Activated CD8-positive, alpha-beta memory T cell treated with anti-CD3 and anti-CD28 coated beads, Interleukin-2, amount 50 U/mL, for 1 hour (primary cell): ENCODE measurements around the gene DSTYK.
"Not testable (repeated sequence)": the region's sequence is repeated elsewhere in the genome, so short reads cannot be mapped to it uniquely, and the experiment has no call there.

Source experiments
- DNase-seq: peaks from one replicate; pipeline ENCODE4 v3.0.0-alpha.2; 2020; ENCODE audit errors: extremely low read depth

The DSTYK gene

GRCh38 chr1:205179842-205180241 is 31.7 kb downstream of the DSTYK start:
- DNase-seq: no peak

GRCh38 chr1:205172729-205173366 is 38.7 kb downstream of the DSTYK start:
- DNase-seq: no peak

- no peak for DNase-seq
These were observed 40.1 kb downstream of the DSTYK start for GRCh38 chr1:205171369-205171768.

GRCh38 chr1:205170532-205171269 is 40.8 kb downstream of the DSTYK start:
- DNase-seq: no peak

- DNase-seq: no peak
These were observed 42.3 kb downstream of the DSTYK start for GRCh38 chr1:205169248-205169647.

- DNase-seq: no peak
These were observed 43.2 kb downstream of the DSTYK start for GRCh38 chr1:205168291-205168690.

GRCh38 chr1:205162301-205162700 is 49.2 kb downstream of the DSTYK start:
- DNase-seq: no peak

GRCh38 chr1:205161076-205161475 is 50.4 kb downstream of the DSTYK start:
- DNase-seq: no peak

GRCh38 chr1:205158048-205158616 is 53.4 kb downstream of the DSTYK start:
- DNase-seq: no peak

- not testable (repeated sequence) for DNase-seq
These were observed 55.7 kb downstream of the DSTYK start for GRCh38 chr1:205155665-205156377.

- DNase-seq: no peak
These were observed 59.0 kb downstream of the DSTYK start for GRCh38 chr1:205152505-205152904.

GRCh38 chr1:205150651-205151428 is 60.7 kb downstream of the DSTYK start:
- no peak for DNase-seq

- DNase-seq: no peak
These were observed 64.2 kb downstream of the DSTYK start for GRCh38 chr1:205147191-205147835.

- DNase-seq: no peak
These were observed 66.8 kb downstream of the DSTYK start for GRCh38 chr1:205144751-205145150.

- DNase-seq: no peak
These were observed 67.3 kb downstream of the DSTYK start for GRCh38 chr1:205144046-205144720.

- DNase-seq: no peak
These were observed 69.4 kb downstream of the DSTYK start for GRCh38 chr1:205142102-205142469.

GRCh38 chr1:205141236-205142101 is 70.0 kb downstream of the DSTYK start:
- peak; percentile 47 for DNase-seq

- DNase-seq: no peak
These were observed 71.4 kb downstream of the DSTYK start for GRCh38 chr1:205140113-205140512.

GRCh38 chr1:205137901-205138300 is 73.6 kb downstream of the DSTYK start:
- DNase-seq: no peak

GRCh38 chr1:205133287-205133686 is 78.2 kb downstream of the DSTYK start:
- no peak for DNase-seq
